ENCODE data around the gene PROKR1. TPM values are rescaled to one million over a fixed set of nuclear protein-coding genes. Genes with fewer than 3 reads are reported as not detected.

Gene PROKR1
- total and polyA plus RNA-seq, 2 experiments from 2014 or later, result 0.11 TPM; not detected in 1

DNA sequence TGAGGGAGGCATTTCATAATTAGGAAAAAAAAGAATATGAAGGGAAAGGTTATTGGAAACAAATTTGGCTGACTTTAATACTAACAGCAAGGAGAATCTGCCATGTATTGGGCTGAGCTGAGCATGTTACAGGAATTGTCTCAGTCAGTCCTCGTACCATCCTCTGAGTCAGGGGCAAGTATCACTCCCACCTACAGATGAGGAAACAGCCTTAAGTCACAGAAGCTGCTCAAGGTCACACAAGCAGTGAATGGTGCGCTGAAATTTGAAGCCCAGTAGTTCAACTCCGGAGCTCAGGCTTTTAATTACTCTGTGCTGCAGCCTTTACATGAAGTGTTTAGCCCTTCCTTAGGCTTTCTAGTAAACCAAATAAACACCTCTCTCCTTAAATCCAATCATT, 17.3 kb downstream of the PROKR1 start:
- no peak for DNase-seq
- H2AFZ ChIP-seq, result no peak overlapping the region
- no peak overlapping the region for H3K4me2 ChIP-seq (ENCODE audit: unreplicated experiment)
- no peak overlapping the region for H3K4me3 ChIP-seq
- H3K9ac ChIP-seq, result no peak overlapping the region
- no peaks in the 10 kb centered on the region for H3K79me2 ChIP-seq (ENCODE audit: insufficient read depth)
- in situ Hi-C loops (cut with MboI), result no loop called here
- H3K9me3 ChIP-seq (ENCODE audit: low read depth), result no peaks in the 10 kb centered on the region
- no peaks in the 10 kb centered on the region for H3K36me3 ChIP-seq (ENCODE audit: low read depth)
- H3K27ac ChIP-seq, result no peak overlapping the region
- H3F3A ChIP-seq (ENCODE audit: insufficient read depth), result no peaks in the 10 kb centered on the region
- TF ChIP-seq EZH2phosphoT487 (IDR thresholded peaks at IDR 0.05; ENCODE audit: insufficient read depth, low read depth), result no peak
- TF ChIP-seq EZH2 (IDR thresholded peaks at IDR 0.05; ENCODE audit: insufficient read depth, poor library complexity, severe bottlenecking), result no peak
- H4K20me1 ChIP-seq (ENCODE audit: insufficient read depth), result no peaks in the 10 kb centered on the region
- 43 to 46% methylated on average over 3 of the region's 3 CpGs for WGBS, 2 experiments (ENCODE audit: low coverage in 1 of 2, low lambda C conversion rate in 2 of 2, missing lambda C conversion rate in 2 of 2)
- no peaks in the 10 kb centered on the region for H3K4me1 ChIP-seq (ENCODE audit: insufficient read depth)
- H3K27me3 ChIP-seq (replicated peaks; ENCODE audit: insufficient read depth), result peaks cover 24% of the 10 kb centered on the region
- no peaks in the 10 kb centered on the region for H3K9me2 ChIP-seq (ENCODE audit: insufficient read depth)

GRCh38 chr2:68662466-68662865, 19.1 kb downstream of the PROKR1 start:
- DNase-seq, result no peak
- no peaks in the 10 kb centered on the region for H3F3A ChIP-seq (ENCODE audit: insufficient read depth)
- H2AFZ ChIP-seq, result no peak overlapping the region
- no peak overlapping the region for H3K9ac ChIP-seq
- H3K4me1 ChIP-seq (ENCODE audit: insufficient read depth), result no peaks in the 10 kb centered on the region
- H3K4me3 ChIP-seq, result no peak overlapping the region
- WGBS, 2 experiments (ENCODE audit: low coverage in 1 of 2, low lambda C conversion rate in 2 of 2, missing lambda C conversion rate in 2 of 2), result 4 to 11% methylated on average over 2 of the region's 2 CpGs
- H3K36me3 ChIP-seq (ENCODE audit: low read depth), result no peaks in the 10 kb centered on the region
- H3K9me3 ChIP-seq (ENCODE audit: low read depth), result no peaks in the 10 kb centered on the region
- no peak overlapping the region for H3K27ac ChIP-seq
- no peaks in the 10 kb centered on the region for H3K79me2 ChIP-seq (ENCODE audit: insufficient read depth)
- no peaks in the 10 kb centered on the region for H3K9me2 ChIP-seq (ENCODE audit: insufficient read depth)
- no peaks in the 10 kb centered on the region for H4K20me1 ChIP-seq (ENCODE audit: insufficient read depth)
- peaks cover 22% of the 10 kb centered on the region for H3K27me3 ChIP-seq (replicated peaks; ENCODE audit: insufficient read depth)
- in situ Hi-C loops (cut with MboI), result no loop called here
- no peak overlapping the region for H3K4me2 ChIP-seq (ENCODE audit: unreplicated experiment)
- TF ChIP-seq EZH2 (IDR thresholded peaks at IDR 0.05; ENCODE audit: insufficient read depth, poor library complexity, severe bottlenecking), result no peak
- no peak for TF ChIP-seq EZH2phosphoT487 (IDR thresholded peaks at IDR 0.05; ENCODE audit: insufficient read depth, low read depth)

- in situ Hi-C loops (cut with MboI), result no loop called here
- no peak overlapping the region for H3K9ac ChIP-seq
Measured at GRCh38 chr2:68663371-68664156, 20.2 kb downstream of the PROKR1 start.

GRCh38 chr2:68667371-68667770, 24.0 kb downstream of the PROKR1 start:
- 59 to 61% methylated on average over 2 of the region's 2 CpGs for WGBS, 2 experiments (ENCODE audit: low coverage in 1 of 2, low lambda C conversion rate in 2 of 2, missing lambda C conversion rate in 2 of 2)
- no peak for DNase-seq
- H3K9ac ChIP-seq, result no peak overlapping the region
- in situ Hi-C loops (cut with MboI), result no loop called here
- no peaks in the 10 kb centered on the region for H3K9me3 ChIP-seq (ENCODE audit: low read depth)
- H3K4me3 ChIP-seq, result no peak overlapping the region
- H3K36me3 ChIP-seq (ENCODE audit: low read depth), result no peaks in the 10 kb centered on the region
- no peaks in the 10 kb centered on the region for H3K9me2 ChIP-seq (ENCODE audit: insufficient read depth)
- no peaks in the 10 kb centered on the region for H4K20me1 ChIP-seq (ENCODE audit: insufficient read depth)
- no peaks in the 10 kb centered on the region for H3F3A ChIP-seq (ENCODE audit: insufficient read depth)
- H3K4me2 ChIP-seq (ENCODE audit: unreplicated experiment), result no peak overlapping the region
- no peak overlapping the region for H3K27ac ChIP-seq
- no peaks in the 10 kb centered on the region for H3K4me1 ChIP-seq (ENCODE audit: insufficient read depth)
- H3K79me2 ChIP-seq (ENCODE audit: insufficient read depth), result no peaks in the 10 kb centered on the region
- TF ChIP-seq EZH2 (IDR thresholded peaks at IDR 0.05; ENCODE audit: insufficient read depth, poor library complexity, severe bottlenecking), result no peak
- H3K27me3 ChIP-seq (replicated peaks; ENCODE audit: insufficient read depth), result peaks cover 8% of the 10 kb centered on the region; the same call in 1 of the 2 replicates
- H2AFZ ChIP-seq, result no peak overlapping the region

More at GRCh38 chr2:68663371-68664156, 20.2 kb downstream of the PROKR1 start:
- H3K4me2 ChIP-seq (ENCODE audit: unreplicated experiment), result no peak overlapping the region
- peaks cover 12% of the 10 kb centered on the region for H3K27me3 ChIP-seq (replicated peaks; ENCODE audit: insufficient read depth)
- H2AFZ ChIP-seq, result no peak overlapping the region
- no peaks in the 10 kb centered on the region for H3F3A ChIP-seq (ENCODE audit: insufficient read depth)
- H3K27ac ChIP-seq, result no peak overlapping the region
- H3K4me1 ChIP-seq (ENCODE audit: insufficient read depth), result no peaks in the 10 kb centered on the region
- no peak for TF ChIP-seq EZH2 (IDR thresholded peaks at IDR 0.05; ENCODE audit: insufficient read depth, poor library complexity, severe bottlenecking)
- no peak for TF ChIP-seq EZH2phosphoT487 (IDR thresholded peaks at IDR 0.05; ENCODE audit: insufficient read depth, low read depth)
- no peaks in the 10 kb centered on the region for H4K20me1 ChIP-seq (ENCODE audit: insufficient read depth)
- WGBS, 2 experiments (ENCODE audit: low coverage in 1 of 2, low lambda C conversion rate in 2 of 2, missing lambda C conversion rate in 2 of 2), result 46 to 50% methylated on average over 7 of the region's 7 CpGs
- H3K36me3 ChIP-seq (ENCODE audit: low read depth), result no peaks in the 10 kb centered on the region
- no peaks in the 10 kb centered on the region for H3K79me2 ChIP-seq (ENCODE audit: insufficient read depth)
- H3K9me2 ChIP-seq (ENCODE audit: insufficient read depth), result no peaks in the 10 kb centered on the region
- H3K9me3 ChIP-seq (ENCODE audit: low read depth), result no peaks in the 10 kb centered on the region
- no peak for DNase-seq
- H3K4me3 ChIP-seq, result no peak overlapping the region

Data from GM23248 (cell line).